IMR-90 (cell line): ENCODE measurements around the gene METTL17. TPM values are rescaled to one million over a fixed set of nuclear protein-coding genes. Genes with fewer than 3 reads are reported as not detected.

ENCODE experiments used
- ATAC-seq: fragments of 200-7000 bp; cut with Tn5 transposase; 2 replicates; pipeline ENCODE4 v1.9.1; 2020; ENCODE audit warnings: low read depth, mild to moderate bottlenecking, moderate library complexity
- BruUV-seq: library from RNA; stranded (reverse); fragments of 400-500 nt; replicated peaks from 2 replicates; lab custom pipeline; 2021; lab: Mats Ljungman, UMichigan
- CTCF ChIA-PET: fragments of 300-600 bp; formaldehyde crosslinking; extraction: SDS; loops from one replicate; lab custom pipeline; 2021; ENCODE audit warnings: antibody characterized with exemption; lab: Yijun Ruan, JAX
- POLR2A ChIA-PET: fragments of 300-600 bp; sonication (Branson Sonifier 250); formaldehyde crosslinking; loops from one replicate; lab custom pipeline; 2022; ENCODE audit warnings: antibody characterized with exemption; ENCODE audit not compliant: unreplicated experiment; lab: Charles Lee
- DNase-seq: peaks from one replicate; pipeline ENCODE4 v3.0.0; 2013
- H2AFZ ChIP-seq: replicated peaks from 2 replicates; pipeline ENCODE3; 2013; ENCODE audit warnings: low read length, mild to moderate bottlenecking; ENCODE audit not compliant: poor library complexity
- H2AK5ac ChIP-seq: 2 replicates; pipeline ENCODE4 v1.6.1; 2013; ENCODE audit warnings: low read depth, low read length, inconsistent platforms
- H2AK9ac ChIP-seq: replicated peaks from 2 replicates; pipeline ENCODE3; 2013; ENCODE audit warnings: mild to moderate bottlenecking, low read depth, low read length, moderate library complexity; ENCODE audit not compliant: poor library complexity
- H2BK120ac ChIP-seq: 2 replicates; pipeline ENCODE4 v1.6.1; 2013; ENCODE audit warnings: low read depth, low read length, inconsistent platforms
- H2BK15ac ChIP-seq: 3 replicates; pipeline ENCODE4 v1.6.1; 2013; ENCODE audit warnings: low read depth, low read length, inconsistent platforms
- H2BK20ac ChIP-seq: 2 replicates; pipeline ENCODE4 v1.6.1; 2013; ENCODE audit warnings: low read depth, mild to moderate bottlenecking, inconsistent platforms, low read length, moderate library complexity
- H2BK5ac ChIP-seq: 2 replicates; pipeline ENCODE4 v1.6.1; 2013; ENCODE audit warnings: mild to moderate bottlenecking, low read depth, low read length, inconsistent platforms; ENCODE audit not compliant: poor library complexity, severe bottlenecking
- H3K14ac ChIP-seq: replicated peaks from 2 replicates; pipeline ENCODE4 v1.6.1; 2013; ENCODE audit warnings: low read depth, low read length, inconsistent platforms
- H3K18ac ChIP-seq: 2 replicates; pipeline ENCODE4 v1.6.1; 2013; ENCODE audit warnings: low read depth, low read length, control low read depth
- H3K23ac ChIP-seq: 2 replicates; pipeline ENCODE4 v1.6.1; 2013; ENCODE audit warnings: low read depth, low read length, inconsistent platforms
- H3K27ac ChIP-seq: 2 replicates; pipeline ENCODE4 v1.5.1; 2013; ENCODE audit warnings: mild to moderate bottlenecking, control low read depth, low read length; ENCODE audit not compliant: insufficient read depth
- H3K27me3 ChIP-seq: 2 replicates; pipeline ENCODE4 v1.6.1; 2013; ENCODE audit warnings: low read length; ENCODE audit not compliant: control insufficient read depth, insufficient read depth
- H3K36me3 ChIP-seq: 2 replicates; pipeline ENCODE4 v1.6.1; 2013; ENCODE audit warnings: low read length, mixed read lengths; ENCODE audit not compliant: control insufficient read depth, insufficient read depth
- H3K4ac ChIP-seq: 2 replicates; pipeline ENCODE4 v1.6.1; 2013; ENCODE audit warnings: low read depth, low read length, inconsistent platforms
- H3K4me1 ChIP-seq: 2 replicates; pipeline ENCODE4 v1.6.1; 2013; ENCODE audit warnings: low read length, mixed read lengths; ENCODE audit not compliant: control insufficient read depth, insufficient read depth
- H3K4me2 ChIP-seq: 2 replicates; pipeline ENCODE4 v1.6.1; 2013; ENCODE audit warnings: low read depth, mild to moderate bottlenecking, control low read depth, low read length, moderate library complexity
- H3K4me3 ChIP-seq: 2 replicates; pipeline ENCODE4 v1.5.1; 2013; ENCODE audit warnings: low read depth, mild to moderate bottlenecking, control low read depth, low read length, moderate library complexity; ENCODE audit not compliant: insufficient read depth
- H3K56ac ChIP-seq: 2 replicates; pipeline ENCODE4 v1.6.1; 2013; ENCODE audit warnings: low read length, inconsistent platforms; ENCODE audit not compliant: insufficient read depth; ENCODE audit errors: extremely low read depth
- H3K79me1 ChIP-seq, 2 experiments: 2 replicates each; pipeline ENCODE4 v1.6.1; 2013; ENCODE audit warnings: low read length in 2 of 2, inconsistent platforms in 1 of 2, low read depth in 1 of 2
- H3K9ac ChIP-seq: 2 replicates; pipeline ENCODE4 v1.6.1; 2013; ENCODE audit warnings: low read depth, low read length, control low read depth
- H3K9me1 ChIP-seq: 2 replicates; pipeline ENCODE4 v1.6.1; 2013; ENCODE audit warnings: low read length, inconsistent platforms; ENCODE audit not compliant: insufficient read depth
- H3K9me3 ChIP-seq: 2 replicates; pipeline ENCODE4 v1.6.1; 2013; ENCODE audit warnings: low read length; ENCODE audit not compliant: control insufficient read depth, insufficient read depth
- H4K20me1 ChIP-seq: 2 replicates; pipeline ENCODE4 v1.6.1; 2013; ENCODE audit warnings: low read length, inconsistent platforms; ENCODE audit not compliant: insufficient read depth
- H4K5ac ChIP-seq: 2 replicates; pipeline ENCODE4 v1.6.1; 2013; ENCODE audit warnings: mild to moderate bottlenecking, low read depth, low read length, control low read depth
- H4K8ac ChIP-seq, 2 experiments: 2 replicates each; pipeline ENCODE4 v1.6.1; 2013; ENCODE audit warnings: low read depth in 2 of 2, low read length in 2 of 2, control low read depth in 1 of 2, inconsistent platforms in 1 of 2
- H4K91ac ChIP-seq: 2 replicates; pipeline ENCODE4 v1.6.1; 2013; ENCODE audit warnings: low read depth, low read length, inconsistent platforms; ENCODE audit not compliant: insufficient read depth
- CTCF ChIP-seq: conservative IDR thresholded peaks from 2 replicates; pipeline ENCODE4 v1.5.1; 2012; ENCODE audit warnings: mild to moderate bottlenecking, low read depth, low read length, improper control_type of control experiment
- FOS ChIP-seq: fragments of 150-350 bp; IDR thresholded peaks from 2 replicates; pipeline ENCODE4 v1.6.1; 2016; ENCODE audit warnings: low read depth, low read length
- MAZ ChIP-seq: IDR thresholded peaks from 2 replicates; pipeline ENCODE4 v1.6.1; 2012; ENCODE audit warnings: low read depth, mild to moderate bottlenecking, low read length, improper control_type of control experiment, moderate library complexity, borderline replicate concordance
- POLR2A ChIP-seq: IDR thresholded peaks from 2 replicates; pipeline ENCODE4 v1.6.1; 2012; ENCODE audit warnings: mild to moderate bottlenecking, low read depth, low read length
- RCOR1 ChIP-seq: IDR thresholded peaks from 2 replicates; pipeline ENCODE4 v1.6.1; 2012; ENCODE audit warnings: mild to moderate bottlenecking, low read length, improper control_type of control experiment; ENCODE audit not compliant: insufficient replicate concordance
- SMC3 ChIP-seq: fragments of 150-350 bp; IDR thresholded peaks from 2 replicates; pipeline ENCODE4 v1.6.1; 2016; ENCODE audit warnings: low read depth, mild to moderate bottlenecking, antibody characterized with exemption, low read length, moderate library complexity
- WGBS, 2 experiments: methylation state at CpG; one replicate each; pipeline versions ENCODE4 v1.1.5 to v1.1.7; 2013; ENCODE audit warnings: missing lambda C conversion rate in 2 of 2; ENCODE audit not compliant: insufficient read length in 1 of 2; ENCODE audit errors: extremely low coverage in 2 of 2; 5-methylcytosine and 5-hydroxymethylcytosine counted together
- dilution Hi-C: fragments of 300-500 bp; cut with HindIII; formaldehyde crosslinking; loops from one replicate; pipeline ENCODE4 v1.14.3; 2018; ENCODE audit warnings: low sequenced_read_pairs; ENCODE audit not compliant: unreplicated experiment
- in situ Hi-C: fragments of 300-500 bp; cut with MboI; formaldehyde crosslinking; loops from 3 replicates; pipeline ENCODE4 v1.14.3; 2019; ENCODE audit warnings: low sequenced_read_pairs, inconsistent platforms, mixed read lengths
- intact Hi-C: fragments of 100-400 bp; cut with micrococcal nuclease; formaldehyde crosslinking; loops from 2 replicates; pipeline ENCODE4 v1.10.0; 2022
- polyA plus RNA-seq, 3 experiments: library from polyadenylated mRNA; depleted of rRNA; stranded (reverse); fragments of >200 nt; gene quantifications; 2 replicates each; pipeline ENCODE4 v1.2.3, GENCODE V29; 2012; ENCODE audit warnings: low replicate concordance in 1 of 3
- total RNA-seq: library from RNA; depleted of rRNA; stranded (reverse); fragments of >200 nt; gene quantifications from 2 replicates; pipeline ENCODE4 v1.2.3, GENCODE V29; 2012

The METTL17 gene
- total and polyA plus RNA-seq, 2 of the 4 experiments (the other 2 are of a cell fraction), result 32.8 to 69.7 TPM

GRCh38 chr14:20989471-20989786, 351 bp upstream of the METTL17 start:
- H3K4ac ChIP-seq, result peak overlapping the region; percentile 98; the same call in 1 of the 2 replicates
- in situ Hi-C loops, result loop anchor here (25.0 kb wide), 1 partner anchor 652 kb away; the partner anchor contains the start of genes CCNB1IP1 and PARP2
- H3K4me2 ChIP-seq, result peak overlapping the region; percentile 85
- no peak for DNase-seq
- peak overlapping the region; percentile 85; the same call in 1 of the 2 replicates for H3K18ac ChIP-seq
- H3K9me1 ChIP-seq, result peaks cover 16% of the 10 kb centered on the region
- H2AK9ac ChIP-seq, result no peak overlapping the region
- H2BK15ac ChIP-seq, result 0 out of 3 replicates have a peak overlapping the region, but pooled peaks have one; percentile 86
- peaks cover 12% of the 10 kb centered on the region for H3K36me3 ChIP-seq
- ChIA-PET POLR2A (no interaction called here), CTCF (interaction anchor here (1.8 kb wide), 1 partner anchor 18 kb away, joined by 7 read pairs; no protein-coding TSS in a partner anchor)
- H3K23ac ChIP-seq, result no peak overlapping the region
- H4K8ac ChIP-seq, result peak overlapping the region; percentile 94 to 95; a peak in 3 of 4 replicates
- H2BK5ac ChIP-seq, result peak overlapping the region; percentile 92
- H3K27me3 ChIP-seq, result no peaks in the 10 kb centered on the region
- no peak overlapping the region for H2AK5ac ChIP-seq
- H3K9ac ChIP-seq, result peak overlapping the region; percentile 68; the same call in 1 of the 2 replicates
- H3K4me3 ChIP-seq, result peak overlapping the region; percentile 19; the same call in 1 of the 2 replicates
- peak overlapping the region; percentile 95; the same call in 1 of the 2 replicates for H3K14ac ChIP-seq
- no peaks in the 10 kb centered on the region for H3K9me3 ChIP-seq
- H3K4me1 ChIP-seq, result peaks cover 8% of the 10 kb centered on the region
- ATAC-seq, result no peak
- no TSS peak for BruUV-seq
- H4K20me1 ChIP-seq, result no peaks in the 10 kb centered on the region
- H3K56ac ChIP-seq, result peak overlapping the region; percentile 84
- no peak overlapping the region for H2BK20ac ChIP-seq
- H3K27ac ChIP-seq, result peak overlapping the region; percentile 74; the same call in 1 of the 2 replicates
- peak overlapping the region; percentile 97; the same call in 1 of the 2 replicates for H4K91ac ChIP-seq
- no CpG with 5 or more reads among the region's 11 CpGs for WGBS, 2 experiments
- peak overlapping the region; percentile 92 for H2AFZ ChIP-seq
- H4K5ac ChIP-seq, result no peak overlapping the region
- intact Hi-C loops, result no loop called here
- TF ChIP-seq CTCF (no peak), FOS (no peak), POLR2A (peak; percentile 75), RCOR1 (no peak), MAZ (no peak), SMC3 (no peak)
- dilution Hi-C loops, result no loop called here
- no peak overlapping the region for H2BK120ac ChIP-seq
- H3K79me1 ChIP-seq, result peaks cover 6 to 28% of the 10 kb centered on the region in 2 experiments
